Measurements from ENCODE around the gene HES3.
A peak's percentile ranks its signal among the peaks of the same experiment; 100 is the strongest.

HES3 gene

DNA sequence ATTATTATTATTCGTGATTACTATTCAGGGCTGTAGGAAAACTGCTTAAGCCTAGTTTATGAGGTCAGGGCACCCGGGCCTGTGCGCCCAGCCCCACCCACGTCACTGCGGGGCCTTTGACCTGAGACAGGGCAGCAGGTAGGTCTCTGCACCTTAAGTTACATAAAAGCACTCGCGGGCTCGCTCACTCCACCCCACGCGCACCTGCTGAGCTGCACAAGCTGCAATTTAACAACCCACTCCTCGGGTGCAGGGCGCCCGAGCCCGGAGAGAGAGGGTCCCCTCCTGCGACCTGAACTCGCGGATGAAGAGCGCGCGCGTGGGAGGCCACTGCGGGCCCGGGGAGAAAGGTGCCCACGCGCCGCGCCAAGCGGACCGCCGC lies 8.7 kb upstream of the HES3 start:
- TF ChIP-seq, protein P1, sequence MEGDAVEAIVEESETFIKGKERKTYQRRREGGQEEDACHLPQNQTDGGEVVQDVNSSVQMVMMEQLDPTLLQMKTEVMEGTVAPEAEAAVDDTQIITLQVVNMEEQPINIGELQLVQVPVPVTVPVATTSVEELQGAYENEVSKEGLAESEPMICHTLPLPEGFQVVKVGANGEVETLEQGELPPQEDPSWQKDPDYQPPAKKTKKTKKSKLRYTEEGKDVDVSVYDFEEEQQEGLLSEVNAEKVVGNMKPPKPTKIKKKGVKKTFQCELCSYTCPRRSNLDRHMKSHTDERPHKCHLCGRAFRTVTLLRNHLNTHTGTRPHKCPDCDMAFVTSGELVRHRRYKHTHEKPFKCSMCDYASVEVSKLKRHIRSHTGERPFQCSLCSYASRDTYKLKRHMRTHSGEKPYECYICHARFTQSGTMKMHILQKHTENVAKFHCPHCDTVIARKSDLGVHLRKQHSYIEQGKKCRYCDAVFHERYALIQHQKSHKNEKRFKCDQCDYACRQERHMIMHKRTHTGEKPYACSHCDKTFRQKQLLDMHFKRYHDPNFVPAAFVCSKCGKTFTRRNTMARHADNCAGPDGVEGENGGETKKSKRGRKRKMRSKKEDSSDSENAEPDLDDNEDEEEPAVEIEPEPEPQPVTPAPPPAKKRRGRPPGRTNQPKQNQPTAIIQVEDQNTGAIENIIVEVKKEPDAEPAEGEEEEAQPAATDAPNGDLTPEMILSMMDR (IDR thresholded peaks at IDR 0.05; ENCODE audit: insufficient read depth, low read length, poor library complexity, severe bottlenecking): no peak
- no peak for TF ChIP-seq EZH2phosphoT487 (conservative IDR thresholded peaks at IDR 0.05; ENCODE audit: low read length)
- H3K4me3 ChIP-seq (ENCODE audit: insufficient read depth, low read length, poor library complexity, severe bottlenecking): peak overlapping the region; percentile 96
- no peak overlapping the region for H2AFZ ChIP-seq (ENCODE audit: low read depth, low read length, severe bottlenecking)
- H3K9me3 ChIP-seq (ENCODE audit: insufficient read depth, low read length): no peaks in the 10 kb centered on the region
- no peaks in the 10 kb centered on the region for H3K27me3 ChIP-seq (ENCODE audit: low read length)
- H3K79me2 ChIP-seq (ENCODE audit: insufficient read depth, low read length): peaks cover 24% of the 10 kb centered on the region
- H3K4me2 ChIP-seq (ENCODE audit: low read depth, low read length, poor library complexity, severe bottlenecking): peak overlapping the region; percentile 82
- no peaks in the 10 kb centered on the region for H3K9me2 ChIP-seq (replicated peaks; ENCODE audit: insufficient read depth, low read length)
- H4K20me1 ChIP-seq (ENCODE audit: low read depth, low read length): no peaks in the 10 kb centered on the region
- peaks cover 11% of the 10 kb centered on the region; the same call in 1 of the 2 replicates for H3K36me3 ChIP-seq (ENCODE audit: low read length)
- peak overlapping the region; percentile 84 for H3K9ac ChIP-seq (ENCODE audit: low read length)
- H3F3A ChIP-seq (ENCODE audit: insufficient read depth): peaks cover 11% of the 10 kb centered on the region; the same call in 1 of the 2 replicates
- H3K27ac ChIP-seq (ENCODE audit: low read depth, low read length): peak overlapping the region; percentile 56

DNA sequence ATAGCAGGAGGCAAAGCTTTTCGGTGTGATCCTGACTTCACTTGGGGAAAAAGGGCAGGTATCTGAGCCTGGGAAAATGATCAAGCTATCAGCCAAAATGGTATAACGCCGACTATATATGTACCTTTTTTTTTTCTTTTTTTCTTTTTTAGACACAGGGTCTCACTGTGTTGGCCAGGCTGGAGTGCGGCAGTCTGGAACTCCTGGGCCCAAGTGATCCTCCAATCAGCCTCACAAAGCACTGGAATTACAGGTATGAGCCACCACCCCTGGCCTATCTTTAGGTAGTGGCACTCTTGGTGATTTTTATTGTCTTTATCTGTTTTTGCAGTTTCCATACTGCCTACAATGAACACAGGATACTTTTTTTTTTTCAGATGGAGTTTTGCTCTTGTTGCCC lies 6.9 kb upstream of the HES3 start:
- H3K36me3 ChIP-seq (ENCODE audit: low read length): peaks cover 5% of the 10 kb centered on the region; the same call in 1 of the 2 replicates
- H3K9me2 ChIP-seq (replicated peaks; ENCODE audit: insufficient read depth, low read length): no peaks in the 10 kb centered on the region
- no peak overlapping the region for H3K9ac ChIP-seq (ENCODE audit: low read length)
- no peak overlapping the region for H2AFZ ChIP-seq (ENCODE audit: low read depth, low read length, severe bottlenecking)
- no peak overlapping the region for H3K4me2 ChIP-seq (ENCODE audit: low read depth, low read length, poor library complexity, severe bottlenecking)
- H3F3A ChIP-seq (ENCODE audit: insufficient read depth): no peaks in the 10 kb centered on the region
- H3K27me3 ChIP-seq (ENCODE audit: low read length): no peaks in the 10 kb centered on the region
- TF ChIP-seq, protein P1 (IDR thresholded peaks at IDR 0.05; ENCODE audit: insufficient read depth, low read length, poor library complexity, severe bottlenecking): no peak
- no peak for TF ChIP-seq EZH2phosphoT487 (conservative IDR thresholded peaks at IDR 0.05; ENCODE audit: low read length)
- H3K9me3 ChIP-seq (ENCODE audit: insufficient read depth, low read length): no peaks in the 10 kb centered on the region
- H3K4me3 ChIP-seq (ENCODE audit: insufficient read depth, low read length, poor library complexity, severe bottlenecking): no peak overlapping the region
- H3K79me2 ChIP-seq (ENCODE audit: insufficient read depth, low read length): peaks cover 24% of the 10 kb centered on the region
- no peaks in the 10 kb centered on the region for H4K20me1 ChIP-seq (ENCODE audit: low read depth, low read length)
- H3K27ac ChIP-seq (ENCODE audit: low read depth, low read length): no peak overlapping the region

DNA sequence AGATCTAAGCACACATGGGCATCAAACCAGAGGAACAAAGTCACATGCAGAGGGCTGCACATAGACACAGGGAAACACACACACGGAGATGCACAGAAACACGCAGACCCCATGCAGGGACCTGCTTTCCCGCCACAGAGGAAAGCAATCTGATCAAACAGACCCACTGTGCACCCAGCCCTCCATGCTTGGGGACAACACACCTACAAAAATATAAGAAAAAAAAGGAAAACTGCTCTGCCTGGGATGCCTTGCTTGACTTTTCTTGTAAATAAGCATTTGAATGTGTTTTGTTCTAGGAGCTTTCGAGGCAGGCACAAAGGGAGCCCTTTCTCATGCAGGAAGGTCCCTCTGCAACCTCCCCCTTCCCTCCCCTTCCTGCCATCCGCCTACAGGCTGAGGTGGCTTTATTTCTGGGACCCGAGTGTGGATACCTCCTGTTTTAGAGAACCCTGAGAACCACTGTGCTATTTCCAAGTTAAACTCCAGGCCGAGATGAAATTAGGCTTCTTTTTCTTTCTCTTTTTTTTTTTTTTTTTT lies 4.7 kb upstream of the HES3 start:
- peaks cover 12% of the 10 kb centered on the region for H3K79me2 ChIP-seq (ENCODE audit: insufficient read depth, low read length)
- H3K4me3 ChIP-seq (ENCODE audit: insufficient read depth, low read length, poor library complexity, severe bottlenecking): no peak overlapping the region
- 0 out of 2 replicates have a peak, but pooled peaks cover under 1% of the 10 kb centered on the region for H3K36me3 ChIP-seq (ENCODE audit: low read length)
- no peaks in the 10 kb centered on the region for H3K27me3 ChIP-seq (ENCODE audit: low read length)
- TF ChIP-seq EZH2phosphoT487 (conservative IDR thresholded peaks at IDR 0.05; ENCODE audit: low read length): no peak
- TF ChIP-seq, protein P1 (IDR thresholded peaks at IDR 0.05; ENCODE audit: insufficient read depth, low read length, poor library complexity, severe bottlenecking): no peak
- no peak overlapping the region for H3K9ac ChIP-seq (ENCODE audit: low read length)
- H2AFZ ChIP-seq (ENCODE audit: low read depth, low read length, severe bottlenecking): no peak overlapping the region
- H3F3A ChIP-seq (ENCODE audit: insufficient read depth): no peaks in the 10 kb centered on the region
- no peak overlapping the region for H3K4me2 ChIP-seq (ENCODE audit: low read depth, low read length, poor library complexity, severe bottlenecking)
- H3K27ac ChIP-seq (ENCODE audit: low read depth, low read length): no peak overlapping the region
- H3K9me2 ChIP-seq (replicated peaks; ENCODE audit: insufficient read depth, low read length): no peaks in the 10 kb centered on the region
- no peaks in the 10 kb centered on the region for H3K9me3 ChIP-seq (ENCODE audit: insufficient read depth, low read length)
- no peaks in the 10 kb centered on the region for H4K20me1 ChIP-seq (ENCODE audit: low read depth, low read length)
